PFSK-1 (cell line): Measurements from ENCODE around the gene MYH14.

Source experiments
- POLR2AphosphoS5 ChIP-seq: IDR thresholded peaks from 2 replicates; pipeline ENCODE4 v1.6.1; 2012; ENCODE audit warnings: low read depth, mild to moderate bottlenecking, control low read depth, low read length, moderate library complexity
- REST ChIP-seq, 2 experiments: IDR thresholded peaks; 2 replicates each; pipeline versions ENCODE4 v1.6.1 to v1.8.0; 2011 to 2012; ENCODE audit warnings: low read depth in 2 of 2, low read length in 2 of 2, control low read depth in 1 of 2, inconsistent platforms in 1 of 2, mild to moderate bottlenecking in 1 of 2, moderate library complexity in 1 of 2; ENCODE audit not compliant: insufficient read depth in 1 of 2
- TAF1 ChIP-seq: IDR thresholded peaks from 2 replicates; pipeline ENCODE4 v1.6.1; 2012; ENCODE audit warnings: low read length, control low read depth, borderline replicate concordance; ENCODE audit not compliant: insufficient read depth

GRCh38 chr19:50238043-50238442, 34.6 kb downstream of the MYH14 start:
- TF ChIP-seq TAF1 (no peak), POLR2AphosphoS5 (no peak), REST (IDR thresholded peaks at IDR 0.05; ENCODE audit: insufficient read depth in 1 of 2, low read depth in 2 of 2, low read length in 2 of 2) (no peak)
